HG02678 (cell line): ENCODE measurements around the gene CARD8.
"Not testable (repeated sequence)": the region's sequence is repeated elsewhere in the genome, so short reads cannot be mapped to it uniquely, and the experiment has no call there.

ENCODE experiments used
- ATAC-seq: cut with Tn5 transposase; IDR thresholded peaks from one replicate; pipeline ENCODE4 v1.9.1; 2021; ENCODE audit warnings: mild to moderate bottlenecking, moderate library complexity; ENCODE audit not compliant: unreplicated experiment

Gene CARD8

GRCh38 chr19:48269617-48270026, 13.9 kb upstream of the CARD8 start:
- ATAC-seq: not testable (repeated sequence)

GRCh38 chr19:48265326-48265725, 9.6 kb upstream of the CARD8 start:
- ATAC-seq: not testable (repeated sequence)

- not testable (repeated sequence) for ATAC-seq
Observed at GRCh38 chr19:48260359-48260714, 4.6 kb upstream of the CARD8 start.

- not testable (repeated sequence) for ATAC-seq
Observed at GRCh38 chr19:48258992-48259391, 3.3 kb upstream of the CARD8 start.

- ATAC-seq: no peak
Observed at GRCh38 chr19:48258350-48258749, 2.6 kb upstream of the CARD8 start.

GRCh38 chr19:48254529-48254970, 1.2 kb downstream of the CARD8 start:
- ATAC-seq: no peak

- ATAC-seq: no peak
Observed at GRCh38 chr19:48253999-48254398, 1.7 kb downstream of the CARD8 start.

- no peak for ATAC-seq
Observed at GRCh38 chr19:48252609-48253008, 3.1 kb downstream of the CARD8 start.

- ATAC-seq: no peak
Observed at GRCh38 chr19:48250290-48251025, 5.3 kb downstream of the CARD8 start.

- peak; percentile 83 for ATAC-seq
Observed at GRCh38 chr19:48249502-48250014, 6.2 kb downstream of the CARD8 start.

- ATAC-seq: no peak
Observed at GRCh38 chr19:48248081-48248833, 7.5 kb downstream of the CARD8 start.

GRCh38 chr19:48247212-48247611, 8.5 kb downstream of the CARD8 start:
- no peak for ATAC-seq

GRCh38 chr19:48246101-48246500, 9.6 kb downstream of the CARD8 start:
- ATAC-seq: no peak

- ATAC-seq: no peak
Observed at GRCh38 chr19:48244281-48244680, 11.4 kb downstream of the CARD8 start.

GRCh38 chr19:48241771-48242170, 13.9 kb downstream of the CARD8 start:
- not testable (repeated sequence) for ATAC-seq

GRCh38 chr19:48239582-48240141, 16.1 kb downstream of the CARD8 start:
- ATAC-seq: no peak

- no peak for ATAC-seq
Observed at GRCh38 chr19:48239120-48239519, 16.6 kb downstream of the CARD8 start.

GRCh38 chr19:48237057-48237456, 18.7 kb downstream of the CARD8 start:
- no peak for ATAC-seq

- no peak for ATAC-seq
Observed at GRCh38 chr19:48230555-48231129, 25.1 kb downstream of the CARD8 start.

- no peak for ATAC-seq
Observed at GRCh38 chr19:48221628-48222027, 34.1 kb downstream of the CARD8 start.

GRCh38 chr19:48220784-48221183, 34.9 kb downstream of the CARD8 start:
- not testable (repeated sequence) for ATAC-seq
